GM21447 (cell line): Measurements from ENCODE around the gene NDUFAF2.
A peak's percentile ranks its signal among the peaks of the same experiment; 100 is the strongest.
"Not testable (repeated sequence)": the region's sequence is repeated elsewhere in the genome, so short reads cannot be mapped to it uniquely, and the experiment has no call there.

Experiments
- ATAC-seq: cut with Tn5 transposase; IDR thresholded peaks from one replicate; pipeline ENCODE4 v1.9.1; 2021; ENCODE audit not compliant: unreplicated experiment

The NDUFAF2 gene

DNA sequence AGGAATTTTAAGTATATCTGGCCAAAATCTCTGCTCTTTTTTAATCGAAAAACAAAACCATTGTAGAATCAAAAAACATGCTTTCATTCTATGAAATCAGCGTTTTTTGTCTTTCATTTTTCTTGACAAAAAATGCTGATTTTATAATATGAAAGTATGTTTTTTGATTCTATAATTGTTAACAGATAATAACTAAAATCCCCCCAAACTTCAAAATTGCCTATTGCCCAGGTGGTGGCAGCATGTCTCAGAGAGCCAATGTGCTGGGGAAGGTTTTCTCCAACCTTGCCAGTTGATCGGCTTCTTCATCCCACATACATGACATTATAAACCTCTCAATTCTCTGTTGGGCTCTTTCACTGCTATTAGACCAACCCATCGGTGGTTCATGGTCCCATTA, 222.4 kb downstream of the NDUFAF2 start:
- ATAC-seq: no peak

DNA sequence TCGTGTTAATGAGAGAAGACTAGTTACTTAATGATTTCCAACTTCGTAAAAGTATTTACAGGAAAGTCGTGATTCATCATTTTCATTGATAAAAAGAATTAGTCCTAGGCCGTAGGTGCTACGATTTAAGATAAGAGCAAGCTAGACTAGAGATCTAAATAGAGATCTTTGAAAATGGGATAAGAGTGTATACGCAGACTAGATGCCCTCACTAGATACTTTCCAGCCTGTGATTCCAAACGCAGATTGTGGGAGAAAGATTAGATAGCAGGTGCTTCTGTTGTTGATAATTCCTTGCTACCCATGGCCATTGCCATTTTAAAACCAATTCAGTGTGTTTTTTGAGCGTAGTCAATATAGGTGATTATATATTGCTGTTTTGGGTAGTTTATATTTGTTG, 223.9 kb downstream of the NDUFAF2 start:
- ATAC-seq: no peak

DNA sequence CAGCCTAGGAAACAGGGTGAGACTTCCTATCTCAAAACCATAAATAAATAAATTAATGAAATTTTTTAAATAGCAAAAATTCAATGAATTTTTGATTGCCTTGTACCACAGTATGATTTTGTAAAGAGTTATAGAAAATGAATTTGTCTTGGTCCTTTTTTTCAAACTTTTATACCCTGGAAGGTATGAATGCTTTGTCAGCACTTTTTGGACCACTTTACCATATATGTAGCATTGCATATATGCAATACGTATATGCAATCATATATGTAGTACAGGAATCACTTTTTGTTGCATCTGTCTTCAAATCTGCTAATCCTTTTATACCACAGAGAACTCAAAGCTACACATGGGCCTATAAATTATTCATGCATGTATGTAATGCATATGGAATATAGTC, 226.5 kb downstream of the NDUFAF2 start:
- no peak for ATAC-seq

DNA sequence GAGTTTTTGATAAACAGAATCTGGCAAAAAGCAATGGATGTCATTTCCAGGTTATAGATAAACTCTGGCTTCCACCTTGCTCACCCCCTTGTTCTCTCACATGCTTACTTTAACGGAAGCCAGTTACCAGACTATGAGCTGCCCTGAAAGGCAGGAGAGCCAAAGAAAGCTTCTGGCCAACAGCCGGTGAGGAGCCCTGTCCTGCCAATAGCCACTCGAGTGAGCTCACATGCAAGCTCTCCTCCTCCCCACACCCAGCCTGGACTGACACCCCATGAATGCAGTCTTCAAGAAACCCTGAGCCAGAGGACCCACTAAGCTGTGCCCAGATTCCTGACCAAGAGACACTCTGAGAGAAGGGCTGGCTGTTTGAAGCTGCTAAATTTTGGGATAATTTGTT, 231.6 kb downstream of the NDUFAF2 start:
- ATAC-seq: no peak

DNA sequence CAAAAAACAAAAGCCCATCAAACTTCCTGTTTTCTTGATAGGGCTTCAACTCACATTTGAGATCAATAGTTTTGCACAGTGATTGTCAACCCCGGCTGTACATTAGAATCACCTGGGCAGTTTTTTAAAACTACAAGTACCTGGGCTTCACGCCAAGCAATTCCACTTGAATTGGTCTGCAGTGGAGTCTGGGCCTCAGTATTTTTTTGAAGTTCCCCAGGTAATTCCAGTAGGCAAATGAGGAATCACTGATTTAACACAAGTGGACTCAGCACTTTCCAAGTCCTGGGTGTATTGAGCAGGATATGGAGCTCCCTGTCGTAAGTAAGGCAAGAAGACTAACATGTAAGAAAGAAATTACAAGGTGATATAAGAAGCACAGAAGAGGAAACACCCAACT, 232.1 kb downstream of the NDUFAF2 start:
- ATAC-seq: no peak

DNA sequence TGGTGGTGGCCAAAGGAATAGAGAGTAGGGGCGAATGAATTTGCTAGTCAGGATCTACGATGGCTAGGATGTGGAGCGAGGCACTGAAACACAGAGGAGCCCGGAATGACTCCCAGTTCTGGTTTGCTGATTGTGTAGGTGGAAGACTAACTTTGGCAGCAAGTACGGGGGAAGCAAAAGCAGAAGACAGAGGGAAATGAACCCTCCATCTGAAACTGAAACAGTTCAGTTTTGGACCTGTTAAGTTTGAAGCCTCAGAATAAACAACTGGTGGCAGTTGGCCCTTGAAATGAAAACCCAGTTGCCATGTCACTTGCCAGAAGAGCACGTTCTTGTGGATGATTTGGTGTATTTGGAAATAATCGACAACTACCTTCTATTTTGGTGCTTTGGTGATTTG, 232.7 kb downstream of the NDUFAF2 start:
- ATAC-seq: peak; percentile 90

DNA sequence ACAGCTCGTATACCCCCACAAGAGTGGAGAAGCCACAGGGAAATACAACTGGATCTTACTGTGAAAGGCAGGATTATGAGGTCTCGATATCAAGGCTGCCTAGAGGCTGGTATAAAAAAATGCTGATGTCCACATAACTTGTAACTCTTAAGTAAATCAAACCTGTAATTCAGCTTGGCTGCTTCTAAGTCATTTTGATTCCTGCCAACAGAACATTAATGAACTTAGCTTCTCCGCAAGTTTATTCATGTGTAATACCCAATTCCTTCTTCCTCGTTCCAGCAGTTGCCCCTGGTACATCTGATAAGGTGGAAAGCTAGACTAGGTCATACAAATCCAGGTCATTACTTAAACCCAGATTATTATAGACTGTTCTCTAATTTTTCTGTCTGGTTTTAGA, 233.7 kb downstream of the NDUFAF2 start:
- ATAC-seq: no peak

DNA sequence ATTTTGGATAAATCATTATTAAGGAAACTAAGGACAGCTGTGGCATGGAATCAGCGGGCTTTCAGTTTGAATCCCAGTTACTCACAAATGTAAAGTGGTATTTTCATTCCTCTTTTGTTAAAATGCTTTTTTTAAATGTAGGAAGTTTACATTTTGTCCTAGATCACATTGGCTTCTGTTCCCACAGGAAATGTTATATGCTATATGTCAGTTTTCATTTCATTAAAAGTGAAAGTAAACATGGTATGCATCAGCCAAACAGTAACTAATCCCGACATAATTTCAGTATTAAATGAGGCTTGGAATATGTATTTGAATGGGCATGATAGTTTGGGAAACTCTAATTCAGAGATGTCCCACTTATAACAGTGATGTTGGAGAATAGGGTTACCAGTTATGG, 235.9 kb downstream of the NDUFAF2 start:
- no peak for ATAC-seq

DNA sequence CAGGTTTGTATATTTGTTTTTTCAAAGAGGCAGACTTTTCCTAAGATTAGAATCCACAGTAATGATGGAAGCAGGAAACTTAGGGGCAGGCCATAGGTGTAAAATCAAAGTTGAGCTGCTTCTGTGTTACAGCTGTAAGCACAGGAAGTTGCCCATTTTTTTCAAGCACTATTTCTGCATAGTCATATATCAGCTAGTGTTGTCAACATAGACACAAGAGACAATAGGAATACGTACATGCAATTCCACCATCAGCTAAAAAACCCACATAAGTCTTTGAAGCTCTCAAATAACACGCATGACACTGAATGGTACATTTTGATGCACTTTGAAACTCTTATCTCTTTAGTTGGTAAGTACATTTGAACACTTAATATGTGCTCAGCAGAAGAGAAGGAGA, 237.4 kb downstream of the NDUFAF2 start:
- ATAC-seq: no peak

DNA sequence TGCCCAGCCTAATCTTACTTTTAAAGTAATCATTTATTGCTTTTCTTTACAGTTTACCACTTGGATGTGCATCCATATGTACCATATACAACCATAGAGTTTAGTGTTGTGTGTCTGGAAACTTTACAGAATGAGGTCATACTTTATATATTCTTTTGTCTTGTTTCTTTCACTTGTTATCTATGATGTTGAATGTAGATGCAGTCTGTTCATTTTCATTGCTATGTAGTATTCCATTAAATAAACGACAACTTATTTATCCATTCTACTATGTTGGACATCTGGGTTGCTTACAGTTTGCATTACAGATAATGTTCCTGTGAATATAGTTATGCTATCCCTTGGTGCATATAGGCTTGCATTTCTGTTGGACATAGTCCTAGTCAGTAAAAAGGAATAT, 238.5 kb downstream of the NDUFAF2 start:
- ATAC-seq: no peak

DNA sequence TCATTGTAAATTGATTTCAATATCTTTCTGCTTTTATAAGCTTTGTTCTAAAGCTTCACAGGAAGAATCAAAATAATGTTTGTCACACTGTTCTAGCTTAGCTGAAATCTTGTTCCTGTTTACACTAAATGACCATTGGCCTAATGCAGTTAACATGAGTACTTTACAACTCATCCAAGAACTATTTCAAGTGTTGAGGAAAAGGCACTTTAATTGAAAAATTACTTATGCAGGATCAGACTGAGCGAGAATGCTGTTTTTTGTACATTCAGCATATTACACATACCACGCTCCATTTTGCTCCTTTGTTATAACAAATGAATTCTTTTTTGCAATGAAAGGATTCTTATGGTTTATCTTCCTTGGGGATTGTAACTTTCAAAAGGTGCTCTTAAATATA, 239.7 kb downstream of the NDUFAF2 start:
- ATAC-seq: no peak

DNA sequence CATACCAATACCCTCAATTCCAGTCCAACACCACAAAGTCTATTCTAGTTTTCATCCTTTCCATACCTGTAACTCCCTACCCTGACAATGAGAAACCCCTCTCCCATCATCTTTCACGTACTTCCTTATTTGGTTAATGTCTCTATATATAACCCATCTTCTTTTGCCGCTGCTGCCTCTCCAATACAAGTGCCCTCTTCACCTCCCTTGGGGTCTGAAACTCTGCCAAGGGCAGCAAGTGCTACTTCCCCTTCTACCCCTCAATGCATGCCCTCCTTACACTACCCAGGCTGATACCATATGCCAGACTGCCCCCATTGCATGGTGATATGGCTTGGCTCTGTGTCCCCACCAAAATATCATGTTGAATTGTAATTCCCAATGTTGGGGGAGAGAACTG, 241.6 kb downstream of the NDUFAF2 start:
- no peak for ATAC-seq

DNA sequence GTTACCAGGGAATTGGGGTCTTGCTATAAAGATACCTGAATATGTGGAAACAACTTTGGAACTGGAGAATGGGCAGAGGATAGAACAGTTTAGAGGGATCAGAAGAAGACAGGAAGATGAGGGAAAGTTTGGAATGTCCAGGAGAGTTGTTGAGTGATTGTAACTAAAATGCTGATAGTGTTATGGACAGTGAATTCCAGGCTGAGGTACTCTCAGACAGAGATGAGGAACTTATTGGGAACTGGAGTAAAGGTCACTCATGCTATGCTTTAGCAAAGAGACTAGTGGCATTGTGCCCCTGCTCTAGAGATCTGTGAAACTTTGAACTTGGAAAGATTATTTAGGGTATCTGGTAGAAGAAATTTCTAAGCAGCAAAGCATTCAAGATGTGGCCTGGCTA, 242.3 kb downstream of the NDUFAF2 start:
- not testable (repeated sequence) for ATAC-seq

DNA sequence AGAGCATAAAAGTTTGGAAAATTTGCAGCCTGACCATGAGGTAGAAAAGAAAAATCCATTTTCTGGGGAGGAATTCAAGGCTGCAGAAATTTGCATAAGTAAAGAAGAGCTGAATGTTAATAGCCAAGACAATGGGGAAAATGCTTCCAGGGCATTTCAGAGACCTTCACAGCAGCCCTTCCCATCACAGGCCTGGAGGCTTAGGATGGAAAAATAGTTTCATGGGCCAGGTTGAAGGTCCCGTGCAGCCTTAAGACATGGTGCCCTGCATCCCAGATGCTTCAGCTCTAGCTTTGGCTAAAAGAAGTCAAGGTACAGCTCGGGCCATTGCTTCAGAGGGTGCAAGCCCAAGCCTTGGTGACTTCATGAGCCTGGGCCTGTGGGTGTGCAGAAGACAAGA, 242.8 kb downstream of the NDUFAF2 start:
- ATAC-seq: not testable (repeated sequence)

DNA sequence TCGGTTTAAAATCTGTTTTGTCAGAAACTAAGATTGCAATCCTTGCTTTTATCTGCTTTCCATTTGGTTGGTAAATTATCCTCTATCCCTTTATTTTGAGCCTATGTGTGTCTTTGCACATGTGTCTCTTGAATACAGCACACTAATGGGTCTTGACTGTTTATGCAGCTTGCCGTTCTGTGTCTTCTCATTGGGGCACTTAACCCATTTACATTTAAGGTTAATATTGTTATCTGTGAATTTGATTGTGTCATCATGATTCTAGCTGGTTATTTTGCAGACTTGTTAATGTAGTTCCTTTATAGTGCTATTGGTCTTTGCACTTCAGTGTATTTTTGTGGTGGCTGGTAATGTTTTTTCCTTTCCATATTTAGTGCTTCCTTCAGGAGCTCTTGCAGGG, 253.6 kb downstream of the NDUFAF2 start:
- ATAC-seq: no peak

DNA sequence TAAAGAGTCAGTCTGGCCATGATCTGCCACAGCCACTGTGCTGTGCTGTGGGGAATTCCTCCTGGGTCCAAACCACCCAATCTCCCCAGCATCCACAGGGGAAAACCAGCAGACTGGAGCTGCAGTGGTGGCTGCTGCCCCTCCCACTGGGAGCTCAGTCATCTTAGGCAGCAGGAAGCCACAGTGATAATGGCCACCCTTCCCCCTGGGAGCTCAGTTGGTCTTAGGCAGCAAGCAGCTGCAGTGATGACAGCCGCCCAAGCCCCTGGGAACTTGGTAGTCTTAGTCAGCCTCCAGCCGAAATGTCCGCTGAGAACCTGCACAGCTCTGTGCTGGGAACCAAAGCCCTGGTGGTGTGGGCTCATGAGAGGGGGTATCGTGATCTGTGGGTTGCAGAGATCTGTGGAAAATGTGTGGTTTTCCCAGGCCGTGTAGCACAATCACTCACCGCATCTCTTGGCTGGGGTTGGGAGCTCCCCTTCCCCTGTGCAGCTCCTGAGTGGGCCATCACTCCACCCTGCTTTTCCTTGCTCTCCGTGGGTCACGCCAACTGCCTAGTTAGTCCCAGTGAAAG, 255.7 kb downstream of the NDUFAF2 start:
- no peak for ATAC-seq

DNA sequence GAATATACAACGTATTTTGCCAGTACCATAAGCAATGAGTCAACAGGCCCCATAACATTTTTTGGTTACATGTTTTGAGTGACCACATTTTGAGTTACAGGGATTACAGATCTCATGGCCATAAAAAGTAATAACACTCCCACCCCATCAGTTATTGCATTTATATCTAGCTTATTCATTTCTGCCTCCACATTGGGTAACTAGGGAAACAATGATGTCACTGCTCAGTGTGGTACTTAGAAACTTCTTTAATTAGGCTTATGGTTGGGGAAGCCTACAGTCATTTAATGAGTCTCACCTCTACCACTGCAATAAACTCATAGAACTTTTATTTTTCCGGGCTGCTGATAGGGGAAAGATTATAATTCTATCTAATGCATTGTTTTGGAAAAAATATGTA, 257.2 kb downstream of the NDUFAF2 start:
- ATAC-seq: no peak
